Activated T-cell treated with anti-CD3 and anti-CD28 coated beads, Interleukin-2, amount 50 U/mL, for 72 hours (primary cell): Measurements from ENCODE around the gene COX4I2. TPM values are rescaled to one million over a fixed set of nuclear protein-coding genes. Genes with fewer than 3 reads are reported as not detected.
"Not testable (repeated sequence)": the region's sequence is repeated elsewhere in the genome, so short reads cannot be mapped to it uniquely, and the experiment has no call there.

Experiments
- ATAC-seq, 2 donors: fragments of 150-1000 bp; cut with Tn5 transposase; replicated peaks in 1 of 2; 2 replicates each; pipeline ENCODE4 v1.10.0; 2021; ENCODE audit warnings: moderate library complexity in 2 of 2, mild to moderate bottlenecking in 1 of 2
- DNase-seq, 2 donors: peaks; one replicate each; pipeline ENCODE4 v3.0.0; 2021 to 2022; ENCODE audit warnings: mixed read lengths in 1 of 2
- H3K27ac Mint-ChIP-seq: one replicate; pipeline ENCODE4 v1.8.0; 2022; ENCODE audit warnings: mild to moderate bottlenecking, moderate library complexity, mixed read lengths
- H3K27me3 Mint-ChIP-seq: one replicate; pipeline ENCODE4 v1.8.0; 2022; ENCODE audit warnings: low read depth, mixed read lengths
- H3K36me3 Mint-ChIP-seq, 2 donors: one replicate each; pipeline ENCODE4 v1.8.0; 2022; ENCODE audit warnings: mixed read lengths in 2 of 2, mild to moderate bottlenecking in 1 of 2; ENCODE audit not compliant: insufficient read depth in 2 of 2
- H3K4me1 Mint-ChIP-seq: one replicate; pipeline ENCODE4 v1.8.0; 2022; ENCODE audit warnings: low read depth, mixed read lengths
- H3K4me3 Mint-ChIP-seq, 2 donors: one replicate each; pipeline ENCODE4 v1.8.0; 2022; ENCODE audit warnings: mild to moderate bottlenecking in 2 of 2, mixed read lengths in 2 of 2, moderate library complexity in 2 of 2
- H3K9me3 Mint-ChIP-seq, 2 donors: one replicate each; pipeline ENCODE4 v1.8.0; 2022; ENCODE audit warnings: mixed read lengths in 2 of 2
- total RNA-seq, 2 donors: library from RNA; stranded (reverse); gene quantifications; one replicate each; pipeline ENCODE4 v1.2.3, GENCODE V29; 2022

Gene COX4I2
- total RNA-seq = not detected

DNA sequence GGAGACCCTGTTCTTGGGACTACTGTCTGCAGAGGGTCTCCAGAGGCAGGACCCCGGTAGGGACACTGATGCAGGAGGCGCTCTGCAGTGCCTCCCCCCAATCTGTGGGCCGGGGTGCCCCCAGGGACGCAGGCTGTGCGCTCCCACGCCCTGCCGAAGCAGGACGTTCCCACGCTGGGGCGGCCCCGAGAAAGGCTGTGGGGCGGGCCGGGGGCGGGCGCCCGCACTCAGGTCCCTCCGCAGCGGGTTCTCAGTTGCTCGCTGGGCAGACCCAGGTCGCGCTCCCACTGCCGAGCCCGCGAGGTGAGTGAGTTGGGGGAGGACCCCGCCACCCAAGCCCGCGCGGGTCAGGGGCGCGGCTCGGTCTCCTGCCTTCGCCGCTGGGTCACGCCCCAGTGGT, at the start of gene COX4I2:
Gene COX4I2, plus strand, starts transcription at position 253 of the 400 bp plus-strand sequence. CDS start 1,106 bp downstream, outside the sequence.
- Mint-ChIP-seq H3K4me3 (no peak within 1 kb of the TSS), H3K27ac (no peak within 1 kb of the TSS), H3K36me3 (no peaks in the 10 kb centered on the region), H3K9me3 (no peaks in the 10 kb centered on the region), H3K4me1 (peaks cover 10% of the 10 kb centered on the region), H3K27me3 (peaks cover 10% of the 10 kb centered on the region)
- DNase-seq = no peak
- no peak for ATAC-seq

DNA sequence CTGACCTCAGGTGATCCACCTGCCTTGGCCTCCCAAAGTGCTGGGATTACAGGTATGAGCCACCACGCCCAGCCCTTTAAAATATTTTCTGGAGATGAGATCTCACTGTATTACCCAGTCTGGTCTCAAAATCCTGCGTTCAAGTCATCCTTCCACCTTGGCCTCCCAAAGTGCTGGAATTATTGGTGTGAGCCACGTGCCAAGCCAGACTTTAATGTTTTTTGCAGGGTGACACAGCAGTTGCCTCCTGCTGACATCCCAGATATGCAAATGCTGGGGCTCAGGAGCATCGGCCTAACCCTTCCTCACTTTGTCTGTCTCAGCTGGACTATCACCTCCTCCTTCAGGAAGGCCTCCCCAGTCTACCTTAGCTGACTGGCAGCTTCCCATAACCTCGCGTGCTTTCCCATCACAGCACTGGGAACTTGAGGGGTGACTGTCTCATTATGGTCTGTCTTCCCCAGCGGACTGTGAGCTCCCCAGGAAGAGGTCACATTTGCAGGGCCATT, 46.9 kb upstream of the COX4I2 start:
- H3K4me3 Mint-ChIP-seq = no peak overlapping the region
- peaks cover 0 to 2% of the 10 kb centered on the region in 2 donors for H3K36me3 Mint-ChIP-seq
- H3K27me3 Mint-ChIP-seq = peaks cover 27% of the 10 kb centered on the region
- ATAC-seq (no peak), DNase-seq (no peak)
- H3K4me1 Mint-ChIP-seq = peaks cover 16% of the 10 kb centered on the region
- no peak overlapping the region for H3K27ac Mint-ChIP-seq
- H3K9me3 Mint-ChIP-seq = no peaks in the 10 kb centered on the region

DNA sequence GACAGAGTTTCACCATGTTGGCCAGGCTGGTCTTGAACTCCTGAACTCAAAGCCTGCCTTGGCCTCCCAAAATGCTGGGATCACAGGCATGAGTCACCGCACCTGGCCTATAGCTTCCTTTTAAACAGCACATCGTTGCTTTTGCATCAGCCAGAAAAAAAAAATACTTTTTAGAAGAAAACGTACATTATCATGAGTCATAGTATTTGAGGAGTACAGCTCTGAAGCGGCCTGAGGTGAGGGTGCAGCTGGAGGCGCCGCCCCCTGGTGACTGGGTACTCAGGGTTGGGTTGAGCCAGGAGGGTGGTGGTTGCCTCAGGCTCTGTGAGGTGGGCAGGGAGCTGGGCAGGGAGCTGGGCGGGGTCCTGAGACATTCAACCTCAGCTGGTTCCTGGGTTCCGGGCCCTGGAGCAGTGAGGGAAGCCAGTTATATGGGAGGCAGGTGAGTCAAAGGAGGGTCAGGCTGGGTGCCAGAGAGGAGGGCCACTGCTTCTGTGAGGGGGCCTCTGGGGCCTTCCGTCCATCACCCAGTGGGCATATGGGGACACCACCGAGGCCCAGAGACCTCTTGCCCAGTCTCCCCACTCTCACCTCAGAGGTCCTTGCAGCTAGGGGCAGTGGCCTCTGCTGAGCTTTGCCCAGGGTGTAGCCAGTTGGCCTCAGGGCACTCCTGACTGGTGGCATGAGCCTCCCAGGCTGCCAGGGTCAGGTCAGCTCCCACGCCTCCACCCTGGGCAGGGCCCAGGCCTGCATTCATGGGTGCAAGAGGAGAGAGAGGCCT, 44.3 kb upstream of the COX4I2 start:
- Mint-ChIP-seq H3K4me3 (no peak overlapping the region), H3K27ac (no peak overlapping the region), H3K9me3 (no peaks in the 10 kb centered on the region), H3K4me1 (peaks cover 11% of the 10 kb centered on the region), H3K27me3 (peaks cover 14% of the 10 kb centered on the region), H3K36me3 (no peaks in the 10 kb centered on the region)
- ATAC-seq = peak; percentile 96 to 97
- DNase-seq = peak; percentile 55 to 71

DNA sequence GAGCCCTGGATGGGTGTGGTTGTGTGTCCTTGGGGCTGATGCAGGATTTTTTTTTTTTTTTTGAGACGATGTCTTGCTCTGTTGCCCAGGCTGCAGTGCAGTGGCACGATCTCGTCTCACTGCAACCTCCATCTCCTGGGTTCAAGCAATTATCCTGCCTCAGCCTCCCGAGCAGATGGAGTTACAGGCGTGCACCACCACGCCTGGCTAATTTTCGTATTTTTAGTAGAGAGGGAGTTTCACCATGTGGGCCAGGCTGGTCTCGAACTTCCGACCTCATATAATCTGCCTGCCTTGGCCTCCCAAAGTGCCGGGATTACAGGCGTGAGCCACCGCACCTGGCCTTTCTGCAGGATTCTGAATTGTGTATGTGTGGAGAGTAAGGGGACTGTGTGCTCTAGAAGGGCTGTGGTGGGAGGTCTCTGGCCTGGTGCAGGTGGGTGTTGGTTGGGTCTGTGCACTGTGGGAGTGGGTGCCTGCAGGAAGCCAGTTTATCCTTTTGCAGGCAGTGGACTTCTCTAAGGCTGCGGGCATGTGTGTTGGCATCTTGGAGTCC, 43.6 kb upstream of the COX4I2 start:
- peaks cover 8% of the 10 kb centered on the region for H3K27me3 Mint-ChIP-seq

DNA sequence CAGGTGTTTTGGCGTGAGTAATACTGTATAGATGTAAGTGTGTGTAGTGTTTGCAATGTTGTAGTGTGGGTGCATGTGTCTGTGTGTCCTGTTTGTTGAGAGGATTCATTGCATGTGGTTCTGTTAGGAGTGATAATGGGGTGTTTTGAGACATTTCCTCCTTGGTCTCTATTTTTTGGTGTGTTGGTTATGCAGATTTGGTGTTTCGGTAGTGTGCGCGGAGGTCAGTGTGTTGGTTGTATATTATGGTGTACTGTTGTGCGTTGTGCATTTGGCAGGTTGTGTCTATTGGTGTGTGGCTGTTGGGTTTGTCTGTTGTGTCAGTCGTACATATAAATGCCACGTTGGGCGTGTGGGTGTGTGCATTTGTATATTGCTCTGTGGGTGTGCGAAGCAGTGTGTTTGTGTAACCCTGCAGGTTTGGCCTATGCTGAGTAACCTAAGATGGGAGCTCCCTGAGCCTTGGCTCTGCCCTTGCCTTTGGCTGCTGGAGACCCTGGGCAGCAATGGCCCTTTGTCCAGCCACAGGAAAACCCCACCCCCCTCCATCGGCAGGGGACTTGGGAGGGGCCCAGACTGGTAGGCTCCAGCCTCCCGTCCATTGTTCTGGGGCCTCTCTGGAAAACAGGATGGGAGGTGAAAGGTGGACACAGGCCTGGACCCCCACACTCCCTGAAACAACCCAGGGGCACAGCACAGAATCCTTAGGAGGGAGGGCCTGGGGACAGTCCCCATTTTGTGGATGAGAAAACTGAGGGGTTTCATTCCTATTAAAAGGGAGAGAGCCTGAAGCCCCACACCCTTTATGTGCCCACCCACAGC, 42.9 kb upstream of the COX4I2 start:
- Mint-ChIP-seq H3K27ac (no peak overlapping the region), H3K4me3 (no peak overlapping the region), H3K36me3 (no peaks in the 10 kb centered on the region), H3K4me1 (peaks cover 7% of the 10 kb centered on the region), H3K9me3 (no peaks in the 10 kb centered on the region), H3K27me3 (peaks cover under 1% of the 10 kb centered on the region)
- no peak for ATAC-seq
- DNase-seq = no peak

More for the DNA sequence above, 43.6 kb upstream of the COX4I2 start:
- ATAC-seq (no peak), DNase-seq (no peak)
- no peaks in the 10 kb centered on the region for H3K9me3 Mint-ChIP-seq
- H3K4me1 Mint-ChIP-seq = peaks cover 7% of the 10 kb centered on the region
- H3K27ac Mint-ChIP-seq = no peak overlapping the region
- H3K36me3 Mint-ChIP-seq = no peaks in the 10 kb centered on the region
- no peak overlapping the region for H3K4me3 Mint-ChIP-seq

DNA sequence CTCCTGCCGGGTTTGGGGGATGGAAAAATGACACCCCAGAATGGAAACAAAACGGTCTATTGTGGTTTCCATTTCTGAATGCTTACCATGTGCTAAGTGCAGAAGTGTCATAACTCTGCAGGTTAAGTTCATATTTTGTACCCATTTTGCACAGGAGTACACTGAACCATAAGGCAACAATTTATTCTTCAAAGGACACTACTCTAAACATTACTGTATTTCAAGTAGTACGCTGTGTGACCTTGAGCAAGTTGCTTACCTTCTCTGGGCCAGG, 42.4 kb upstream of the COX4I2 start:
- Mint-ChIP-seq H3K4me1 (peaks cover 7% of the 10 kb centered on the region), H3K36me3 (no peaks in the 10 kb centered on the region), H3K27ac (no peak overlapping the region), H3K9me3 (no peaks in the 10 kb centered on the region), H3K4me3 (no peak overlapping the region), H3K27me3 (no peaks in the 10 kb centered on the region)
- DNase-seq (no peak), ATAC-seq (no peak)

DNA sequence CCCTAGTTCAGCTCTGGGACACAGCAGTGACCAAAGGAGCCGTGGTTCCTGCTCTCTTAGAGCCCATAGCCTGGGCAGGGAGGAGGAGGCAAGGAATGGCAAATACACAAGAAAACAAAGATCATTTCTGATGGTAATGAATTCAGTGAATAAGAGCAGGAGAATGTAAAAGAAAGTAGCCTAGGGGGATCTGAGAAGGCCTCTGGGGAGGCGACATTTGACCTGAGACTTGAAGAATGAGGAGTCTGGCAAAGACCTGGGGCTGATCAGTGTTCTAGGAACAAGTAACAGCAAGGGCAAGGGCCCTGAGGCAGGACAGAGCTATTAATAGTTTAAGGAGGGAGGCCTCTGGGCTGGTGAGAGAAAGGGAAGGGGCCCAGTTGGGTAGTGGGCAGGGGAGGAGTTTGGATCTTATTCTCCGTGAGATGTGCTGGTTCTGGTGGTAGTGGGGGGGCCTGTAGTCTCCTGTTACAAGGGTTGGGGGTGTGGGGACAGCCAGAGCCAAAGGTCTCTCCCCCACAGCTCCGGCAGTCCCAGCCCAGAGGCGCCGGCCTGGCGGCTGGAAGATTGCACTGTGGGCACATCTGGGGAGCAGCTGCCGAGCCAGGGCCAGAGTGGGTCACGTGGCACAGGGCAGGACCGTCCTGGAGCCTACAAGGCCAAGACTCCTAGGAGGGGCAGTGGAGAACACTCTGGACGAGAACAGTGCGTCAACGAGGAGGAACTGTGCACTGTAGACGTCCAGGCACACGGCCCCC, 41.9 kb upstream of the COX4I2 start:
- no peak overlapping the region for H3K27ac Mint-ChIP-seq
- no peaks in the 10 kb centered on the region for H3K27me3 Mint-ChIP-seq
- H3K9me3 Mint-ChIP-seq = no peaks in the 10 kb centered on the region
- ATAC-seq = no peak
- DNase-seq = no peak
- peaks cover 7% of the 10 kb centered on the region for H3K4me1 Mint-ChIP-seq
- H3K36me3 Mint-ChIP-seq = no peaks in the 10 kb centered on the region
- H3K4me3 Mint-ChIP-seq = no peak overlapping the region

DNA sequence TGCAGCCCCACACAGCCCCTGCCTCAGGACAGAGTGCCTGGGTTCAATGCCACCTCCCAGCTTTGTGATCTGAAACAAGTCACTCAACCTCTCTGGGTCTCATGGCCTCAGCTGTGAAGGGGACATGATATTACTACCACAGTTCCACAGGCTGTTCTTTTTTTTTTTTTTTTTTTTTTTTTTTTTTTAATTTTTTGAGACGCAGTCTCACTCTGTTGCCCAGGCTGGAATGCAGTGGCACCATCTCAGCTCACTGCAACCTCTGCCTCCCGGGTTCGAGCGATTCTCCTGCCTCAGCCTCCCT, 41.3 kb upstream of the COX4I2 start:
- H3K4me3 Mint-ChIP-seq, H3K27ac Mint-ChIP-seq, H3K36me3 Mint-ChIP-seq, H3K4me1 Mint-ChIP-seq, H3K27me3 Mint-ChIP-seq, H3K9me3 Mint-ChIP-seq, DNase-seq, ATAC-seq: not testable (repeated sequence)

DNA sequence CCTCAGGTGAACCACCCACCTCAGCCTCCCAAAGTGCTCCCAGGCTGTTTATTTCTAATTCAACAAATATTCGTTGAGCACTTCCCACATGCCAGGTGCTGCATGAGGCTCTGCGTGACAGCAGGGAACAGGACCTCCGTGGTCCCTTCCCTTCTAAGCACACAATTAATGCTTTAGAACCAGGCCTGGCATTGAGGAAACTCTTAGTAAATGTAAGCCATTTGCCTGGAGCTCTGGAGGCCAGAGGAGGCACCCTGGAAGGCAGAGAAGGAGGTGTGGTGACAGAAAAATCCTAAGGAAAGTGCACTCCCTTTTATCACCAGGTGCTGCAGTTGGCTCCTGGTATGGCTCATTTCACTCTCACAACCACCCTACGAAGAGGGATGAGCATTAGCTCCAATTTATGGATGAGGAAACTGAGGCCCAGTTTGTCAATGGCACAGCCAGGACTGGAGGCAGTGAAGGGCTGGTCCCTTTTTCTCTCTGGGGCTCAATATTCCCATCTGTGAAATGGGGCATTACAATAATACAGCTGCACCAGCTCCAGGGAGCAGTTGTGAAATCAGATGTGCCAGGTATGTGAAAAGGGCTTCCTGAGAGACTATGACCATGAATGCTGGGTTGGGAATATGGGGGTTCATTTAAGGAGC, 40.8 kb upstream of the COX4I2 start:
- Mint-ChIP-seq H3K4me1 (peaks cover 7% of the 10 kb centered on the region), H3K9me3 (no peaks in the 10 kb centered on the region), H3K4me3 (no peak overlapping the region), H3K27me3 (no peaks in the 10 kb centered on the region), H3K36me3 (no peaks in the 10 kb centered on the region), H3K27ac (no peak overlapping the region)
- DNase-seq = no peak
- ATAC-seq = no peak

DNA sequence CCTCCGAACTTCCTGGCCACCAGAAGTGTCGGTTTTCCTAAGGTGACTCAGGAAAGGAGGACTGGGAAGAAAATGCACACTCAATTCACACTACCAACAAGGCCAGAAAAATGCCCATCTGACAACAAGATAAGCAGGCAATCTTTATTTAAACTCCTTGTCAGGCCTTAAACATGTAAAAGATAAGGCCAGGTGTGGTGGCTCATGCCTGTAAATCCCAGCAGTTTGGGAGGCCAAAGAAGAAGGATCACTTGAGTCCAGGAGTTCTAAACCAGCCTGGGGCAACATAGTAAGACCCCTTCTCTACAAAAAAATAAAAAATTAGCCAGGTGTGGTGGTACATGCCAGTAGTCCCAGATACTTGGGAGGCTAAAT, 40.2 kb upstream of the COX4I2 start:
- no peak for DNase-seq
- H3K27me3 Mint-ChIP-seq = peaks cover 4% of the 10 kb centered on the region
- ATAC-seq = no peak
- no peaks in the 10 kb centered on the region for H3K9me3 Mint-ChIP-seq
- no peak overlapping the region for H3K27ac Mint-ChIP-seq
- peaks cover 10% of the 10 kb centered on the region for H3K4me1 Mint-ChIP-seq
- H3K4me3 Mint-ChIP-seq = no peak overlapping the region
- no peaks in the 10 kb centered on the region for H3K36me3 Mint-ChIP-seq

DNA sequence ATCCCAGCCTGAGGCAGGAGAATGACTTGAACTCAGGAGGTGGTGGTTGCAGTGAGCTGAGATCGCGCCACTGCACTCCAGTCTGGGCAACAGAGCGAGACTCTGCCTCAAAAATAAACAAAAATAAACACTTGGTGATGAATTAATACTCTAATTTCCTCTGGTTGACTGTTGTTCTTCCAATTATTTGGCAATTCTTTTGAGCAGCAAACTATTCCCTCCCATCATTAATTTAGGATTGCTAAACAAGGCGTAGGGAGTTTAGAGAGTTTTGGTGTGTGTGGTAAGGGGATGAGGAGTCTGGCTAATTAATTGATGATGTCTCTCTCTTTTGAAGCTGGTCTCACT, 35.3 kb upstream of the COX4I2 start:
- Mint-ChIP-seq H3K27ac (no peak overlapping the region), H3K27me3 (peaks cover 40% of the 10 kb centered on the region), H3K36me3 (peaks cover 0 to 4% of the 10 kb centered on the region in 2 donors), H3K4me1 (peaks cover 40% of the 10 kb centered on the region), H3K4me3 (no peak overlapping the region), H3K9me3 (no peaks in the 10 kb centered on the region)
- DNase-seq = no peak
- ATAC-seq = no peak

DNA sequence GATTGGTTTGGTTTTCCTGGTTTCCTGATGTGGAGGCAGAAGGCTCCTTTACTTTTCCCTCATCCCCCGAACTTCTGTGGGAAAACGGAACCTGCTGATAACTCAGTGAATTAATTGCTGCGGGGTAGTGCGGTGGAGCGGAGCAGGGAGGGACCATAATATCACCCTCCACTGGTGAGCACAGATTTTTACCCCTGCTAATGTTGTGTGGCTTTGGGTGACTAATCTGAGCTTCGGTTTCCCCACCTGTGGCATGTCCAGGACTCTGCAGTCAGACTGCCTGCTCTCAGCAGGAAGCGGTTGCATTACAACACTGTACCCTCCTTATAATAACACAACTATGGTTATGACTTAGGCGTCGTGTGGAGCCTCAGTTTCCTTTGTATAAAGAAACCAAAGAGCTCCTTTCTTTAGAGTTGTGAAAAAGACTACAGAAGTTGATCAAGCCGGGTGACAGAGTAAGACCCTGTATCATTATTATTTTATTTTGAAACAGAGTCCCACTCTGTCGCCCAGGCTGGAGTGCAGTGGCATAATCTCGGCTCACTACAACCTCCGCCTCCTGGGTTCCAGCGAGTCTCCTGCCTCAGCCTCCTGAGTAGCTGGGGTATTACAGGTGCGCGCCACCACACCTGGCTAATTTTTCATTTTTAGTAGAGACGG, 34.8 kb upstream of the COX4I2 start:
- DNase-seq (peak; percentile 73 to 79), ATAC-seq (peak; percentile 80 to 85)
- H3K27me3 Mint-ChIP-seq = peaks cover 45% of the 10 kb centered on the region
- H3K9me3 Mint-ChIP-seq = no peaks in the 10 kb centered on the region
- peak overlapping the region; percentile 67 to 91 for H3K4me3 Mint-ChIP-seq
- H3K4me1 Mint-ChIP-seq = peaks cover 40% of the 10 kb centered on the region
- H3K36me3 Mint-ChIP-seq = peaks cover 0 to 4% of the 10 kb centered on the region in 2 donors
- H3K27ac Mint-ChIP-seq = no peak overlapping the region
